ENCODE measurements around the gene BMP8A.
"Not testable (repeated sequence)": the region's sequence is repeated elsewhere in the genome, so short reads cannot be mapped to it uniquely, and the experiment has no call there.

The BMP8A gene

DNA sequence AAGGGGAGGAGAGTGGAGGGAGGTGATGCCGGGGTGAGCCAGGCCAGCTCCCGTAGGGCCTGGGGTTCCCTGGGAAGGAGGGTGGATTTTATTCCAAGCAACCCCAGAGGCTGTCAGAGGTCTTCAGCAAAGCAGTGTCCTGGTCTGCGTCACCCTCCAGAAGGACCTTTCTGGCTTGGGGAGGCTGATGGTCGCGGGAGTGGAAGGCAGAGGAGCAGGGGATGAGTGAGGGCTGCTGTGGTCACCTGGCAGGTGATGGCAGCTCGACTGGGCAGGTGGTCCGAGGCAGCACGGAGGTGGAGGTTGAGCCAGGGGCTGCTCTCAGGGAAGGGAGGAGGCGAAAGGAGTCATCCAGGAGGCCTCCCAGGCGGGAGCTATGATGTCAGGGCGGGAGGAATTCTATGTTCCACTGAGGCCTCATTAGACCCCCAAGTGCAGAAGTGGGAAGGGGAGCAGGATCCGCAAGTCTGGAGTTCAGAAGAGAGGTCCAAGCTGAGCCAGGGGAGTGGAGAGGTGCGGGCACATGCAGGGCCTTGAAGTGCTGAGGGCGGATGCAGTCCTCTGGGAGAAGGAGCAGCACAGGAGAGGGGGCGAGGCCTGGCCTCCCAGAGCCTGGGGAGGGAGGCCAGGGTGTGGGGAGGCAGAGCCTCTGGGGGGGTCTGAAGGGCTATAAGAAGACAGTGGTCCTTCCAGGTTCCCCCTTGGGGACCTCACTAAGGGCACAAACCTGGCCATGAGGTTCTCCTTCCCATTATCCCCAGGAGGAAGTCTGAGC lies 33.3 kb downstream of the BMP8A start:
- DNase-seq = no peak
- Mint-ChIP-seq H3K9me3 (no peaks in the 10 kb centered on the region), H3K27me3 (no peaks in the 10 kb centered on the region), H3K36me3 (ENCODE audit: low read depth) (peaks cover 48% of the 10 kb centered on the region), H3K4me1 (ENCODE audit: low read depth) (peaks cover 5% of the 10 kb centered on the region), H3K4me3 (no peak overlapping the region), H3K27ac (no peak overlapping the region)

DNA sequence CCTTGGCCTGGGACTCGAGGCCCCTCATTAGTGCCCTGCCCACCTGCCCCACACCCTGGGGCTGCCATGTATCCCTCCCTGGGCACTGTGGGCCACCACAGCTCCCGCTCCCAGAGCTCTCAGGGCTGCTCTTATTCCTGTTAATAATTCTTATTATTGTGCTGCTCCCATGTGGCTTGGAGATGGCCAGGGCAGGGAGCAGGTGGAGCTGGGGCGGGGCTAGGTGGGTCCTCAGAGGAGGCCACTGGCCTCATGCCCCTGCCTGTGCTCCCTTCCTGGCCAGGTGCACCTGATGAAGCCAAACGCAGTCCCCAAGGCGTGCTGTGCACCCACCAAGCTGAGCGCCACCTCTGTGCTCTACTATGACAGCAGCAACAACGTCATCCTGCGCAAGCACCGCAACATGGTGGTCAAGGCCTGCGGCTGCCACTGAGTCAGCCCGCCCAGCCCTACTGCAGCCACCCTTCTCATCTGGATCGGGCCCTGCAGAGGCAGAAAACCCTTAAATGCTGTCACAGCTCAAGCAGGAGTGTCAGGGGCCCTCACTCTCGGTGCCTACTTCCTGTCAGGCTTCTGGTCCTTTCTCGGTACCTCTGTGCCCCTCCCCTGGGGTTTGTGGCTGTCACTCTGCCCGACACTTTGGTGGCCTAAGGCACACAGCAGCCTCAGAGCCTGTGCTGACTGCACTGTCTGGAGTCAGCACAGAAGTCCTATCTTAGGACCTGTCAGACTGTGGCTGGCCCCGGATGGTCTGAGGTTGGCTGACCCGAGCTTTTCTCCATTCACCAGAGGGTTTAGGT lies 34.1 kb downstream of the BMP8A start:
- peak overlapping the region; percentile 26 for H3K27ac Mint-ChIP-seq

DNA sequence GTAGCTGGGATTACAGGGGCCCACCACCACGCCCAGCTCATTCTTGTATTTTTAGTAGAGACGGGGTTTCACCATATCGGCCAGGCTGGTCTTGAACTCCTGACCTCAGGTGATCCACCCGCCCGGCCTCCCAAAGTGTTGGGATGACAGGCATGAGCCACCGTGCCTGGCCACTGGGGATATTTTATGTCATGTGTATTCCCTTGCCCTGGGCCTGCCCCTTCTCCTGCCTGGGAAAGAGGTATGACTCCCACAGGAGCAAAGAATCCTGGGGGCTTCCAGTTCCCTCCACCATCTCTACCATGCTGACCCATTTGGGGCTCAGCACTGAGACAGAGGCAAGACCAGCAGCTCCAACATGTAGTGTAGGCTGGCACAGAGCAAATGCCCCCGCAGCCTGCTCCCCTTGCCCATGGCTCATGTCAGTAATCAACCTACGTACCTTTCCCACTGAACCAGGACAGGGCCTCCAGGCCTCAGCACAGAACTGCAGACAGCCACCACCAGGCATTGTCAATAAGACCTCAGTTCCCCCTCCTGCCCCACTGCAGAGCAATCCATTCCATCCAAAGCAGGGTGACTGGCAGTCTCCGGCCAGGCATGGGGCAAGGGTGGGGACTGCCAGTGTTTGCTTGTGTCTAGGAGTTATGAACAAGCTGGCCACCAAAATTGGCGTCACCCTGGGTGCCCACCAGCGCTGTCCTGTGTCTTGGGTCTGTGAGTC lies 35.2 kb downstream of the BMP8A start:
- Mint-ChIP-seq H3K4me1 (ENCODE audit: low read depth) (peaks cover 5% of the 10 kb centered on the region), H3K4me3 (no peak overlapping the region), H3K36me3 (ENCODE audit: low read depth) (peaks cover 64% of the 10 kb centered on the region), H3K27me3 (no peaks in the 10 kb centered on the region), H3K27ac (no peak overlapping the region), H3K9me3 (no peaks in the 10 kb centered on the region)
- DNase-seq = no peak

More for the DNA sequence above, 34.1 kb downstream of the BMP8A start:
- peaks cover 5% of the 10 kb centered on the region for H3K4me1 Mint-ChIP-seq (ENCODE audit: low read depth)
- H3K4me3 Mint-ChIP-seq = no peak overlapping the region
- H3K27me3 Mint-ChIP-seq = no peaks in the 10 kb centered on the region
- no peak for DNase-seq
- H3K9me3 Mint-ChIP-seq = no peaks in the 10 kb centered on the region
- peaks cover 56% of the 10 kb centered on the region for H3K36me3 Mint-ChIP-seq (ENCODE audit: low read depth)

GRCh38 chr1:39527190-39527579 lies 35.7 kb downstream of the BMP8A start:
- H3K27me3 Mint-ChIP-seq; H3K4me3 Mint-ChIP-seq; H3K27ac Mint-ChIP-seq; H3K9me3 Mint-ChIP-seq; DNase-seq; H3K4me1 Mint-ChIP-seq (ENCODE audit: low read depth): not testable (repeated sequence)
- peaks cover 69% of the 10 kb centered on the region for H3K36me3 Mint-ChIP-seq (ENCODE audit: low read depth)

GRCh38 chr1:39528082-39528481 lies 36.6 kb downstream of the BMP8A start:
- Mint-ChIP-seq H3K9me3 (no peaks in the 10 kb centered on the region), H3K4me1 (ENCODE audit: low read depth) (peaks cover 5% of the 10 kb centered on the region), H3K27me3 (no peaks in the 10 kb centered on the region), H3K36me3 (ENCODE audit: low read depth) (peaks cover 71% of the 10 kb centered on the region), H3K4me3 (no peak overlapping the region), H3K27ac (no peak overlapping the region)
- DNase-seq = no peak

GRCh38 chr1:39529901-39530535 lies 38.6 kb downstream of the BMP8A start:
- Mint-ChIP-seq H3K27me3 (no peaks in the 10 kb centered on the region), H3K9me3 (no peaks in the 10 kb centered on the region), H3K27ac (no peak overlapping the region), H3K4me3 (no peak overlapping the region), H3K4me1 (ENCODE audit: low read depth) (peaks cover 5% of the 10 kb centered on the region), H3K36me3 (ENCODE audit: low read depth) (peaks cover 71% of the 10 kb centered on the region)
- no peak for DNase-seq

DNA sequence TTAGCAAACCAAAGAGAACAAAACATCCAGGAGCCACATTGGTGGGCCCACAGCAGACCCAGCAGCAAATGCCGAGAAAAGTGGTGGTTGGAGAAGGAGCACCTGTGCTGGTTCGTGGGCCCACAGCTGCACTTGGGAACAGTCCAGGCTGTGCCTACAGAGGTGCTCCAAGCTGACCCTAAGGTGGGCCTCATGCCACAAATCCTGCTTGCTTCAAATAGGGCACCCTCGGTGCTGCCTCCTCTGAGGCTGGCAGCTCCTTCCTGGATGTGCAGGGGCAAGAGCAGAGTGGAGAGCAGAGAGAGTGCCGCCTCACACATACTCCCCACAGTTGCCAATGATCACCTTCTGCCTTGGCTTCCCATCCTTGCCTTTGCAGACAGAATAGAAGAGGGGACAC lies 40.1 kb downstream of the BMP8A start:
- H3K27ac Mint-ChIP-seq = no peak overlapping the region
- no peak for DNase-seq
- H3K27me3 Mint-ChIP-seq = no peaks in the 10 kb centered on the region

DNA sequence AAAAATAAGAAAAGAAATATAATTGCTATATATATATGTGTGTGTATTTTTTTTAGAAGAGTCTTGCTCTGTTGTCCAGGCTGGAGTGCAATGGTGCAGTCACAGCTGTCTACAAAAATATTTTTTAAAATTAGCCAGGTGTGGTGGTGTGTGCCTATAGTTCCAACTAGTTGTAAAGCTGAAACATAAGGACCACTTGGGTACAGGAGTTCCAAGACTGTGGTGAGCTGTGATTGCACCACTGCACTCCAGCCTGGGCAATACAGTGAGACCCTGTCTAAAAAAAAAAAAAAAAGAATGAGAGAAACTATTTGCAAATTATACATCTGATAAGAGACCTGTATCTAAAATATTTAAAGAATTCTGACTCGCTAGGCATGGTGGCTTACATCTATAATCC lies 42.0 kb downstream of the BMP8A start:
- Mint-ChIP-seq H3K9me3 (no peaks in the 10 kb centered on the region), H3K4me3 (no peak overlapping the region), H3K4me1 (ENCODE audit: low read depth) (no peaks in the 10 kb centered on the region), H3K36me3 (ENCODE audit: low read depth) (peaks cover 73% of the 10 kb centered on the region), H3K27me3 (no peaks in the 10 kb centered on the region), H3K27ac (no peak overlapping the region)
- no peak for DNase-seq

More for the DNA sequence above, 40.1 kb downstream of the BMP8A start:
- Mint-ChIP-seq H3K4me1 (ENCODE audit: low read depth) (no peaks in the 10 kb centered on the region), H3K36me3 (ENCODE audit: low read depth) (peaks cover 79% of the 10 kb centered on the region), H3K4me3 (no peak overlapping the region), H3K9me3 (no peaks in the 10 kb centered on the region)

GRCh38 chr1:39538531-39539251 lies 47.3 kb downstream of the BMP8A start:
- DNase-seq = no peak
- Mint-ChIP-seq H3K4me3 (no peak overlapping the region), H3K36me3 (ENCODE audit: low read depth) (peaks cover 80% of the 10 kb centered on the region), H3K9me3 (no peaks in the 10 kb centered on the region), H3K4me1 (ENCODE audit: low read depth) (no peaks in the 10 kb centered on the region), H3K27ac (no peak overlapping the region), H3K27me3 (no peaks in the 10 kb centered on the region)

GRCh38 chr1:39539252-39539790 lies 47.9 kb downstream of the BMP8A start:
- Mint-ChIP-seq H3K27ac (no peak overlapping the region), H3K36me3 (ENCODE audit: low read depth) (peaks cover 78% of the 10 kb centered on the region), H3K4me1 (ENCODE audit: low read depth) (no peaks in the 10 kb centered on the region), H3K27me3 (no peaks in the 10 kb centered on the region), H3K9me3 (no peaks in the 10 kb centered on the region), H3K4me3 (no peak overlapping the region)
- DNase-seq = peak; percentile 47

DNA sequence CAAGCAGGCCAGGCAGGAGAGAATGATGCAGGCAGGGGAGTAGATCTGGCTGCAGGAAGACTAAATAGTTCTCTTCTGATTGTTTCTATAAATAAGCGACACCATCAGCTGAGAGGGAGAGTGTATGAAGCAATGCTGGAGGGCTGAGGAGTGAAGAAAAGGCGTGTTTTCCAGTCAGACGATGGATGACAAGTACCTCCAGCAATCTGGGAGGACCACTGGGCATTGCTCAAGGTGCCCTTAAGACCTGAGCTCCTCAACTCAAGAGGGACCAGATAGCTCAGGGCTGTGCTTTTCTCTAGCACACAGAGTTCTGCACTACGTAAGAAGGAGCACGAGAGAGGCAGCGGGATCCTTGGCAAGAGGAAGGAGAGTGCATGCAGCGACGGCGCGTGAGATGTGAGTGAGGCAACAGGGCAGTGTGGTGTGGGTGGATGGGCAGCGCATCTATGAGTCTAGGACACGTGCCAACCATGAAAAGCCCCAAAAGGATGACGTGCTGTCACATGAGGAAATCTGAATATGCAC lies 49.1 kb downstream of the BMP8A start:
- Mint-ChIP-seq H3K27ac (no peak overlapping the region), H3K4me3 (no peak overlapping the region), H3K27me3 (no peaks in the 10 kb centered on the region), H3K4me1 (ENCODE audit: low read depth) (no peaks in the 10 kb centered on the region), H3K9me3 (no peaks in the 10 kb centered on the region), H3K36me3 (ENCODE audit: low read depth) (peaks cover 80% of the 10 kb centered on the region)
- DNase-seq = no peak

DNA sequence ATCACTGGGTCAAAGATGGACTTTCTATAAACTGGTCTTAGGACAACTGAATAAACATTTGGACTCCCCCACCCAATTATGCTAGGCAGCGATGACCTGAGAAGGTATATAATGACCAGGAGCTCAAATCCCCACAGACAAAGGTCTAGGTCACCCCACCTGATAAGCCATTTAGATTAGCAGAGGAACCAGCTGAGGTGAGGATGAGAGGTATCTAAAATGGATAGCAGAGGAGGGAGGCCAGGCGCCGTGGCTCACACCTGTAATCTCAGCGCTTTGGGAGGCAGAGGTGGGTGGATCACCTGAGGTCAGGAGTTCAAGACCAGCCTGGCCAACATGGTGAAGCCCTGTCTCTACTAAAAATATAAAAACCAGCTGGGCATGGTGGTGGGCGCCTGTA lies 51.5 kb downstream of the BMP8A start:
- Mint-ChIP-seq H3K27me3 (no peaks in the 10 kb centered on the region), H3K9me3 (no peaks in the 10 kb centered on the region), H3K4me1 (ENCODE audit: low read depth) (no peaks in the 10 kb centered on the region), H3K27ac (no peak overlapping the region), H3K36me3 (ENCODE audit: low read depth) (peaks cover 87% of the 10 kb centered on the region), H3K4me3 (no peak overlapping the region)
- no peak for DNase-seq

GRCh38 chr1:39544327-39544726 lies 52.9 kb downstream of the BMP8A start:
- no peaks in the 10 kb centered on the region for H3K4me1 Mint-ChIP-seq (ENCODE audit: low read depth)
- peaks cover 88% of the 10 kb centered on the region for H3K36me3 Mint-ChIP-seq (ENCODE audit: low read depth)
- H3K27me3 Mint-ChIP-seq = no peaks in the 10 kb centered on the region
- DNase-seq = no peak
- no peaks in the 10 kb centered on the region for H3K9me3 Mint-ChIP-seq
- no peak overlapping the region for H3K4me3 Mint-ChIP-seq
- no peak overlapping the region for H3K27ac Mint-ChIP-seq

Data from activated T-cell treated with anti-CD3 and anti-CD28 coated beads, Interleukin-2, amount 50 U/mL, for 24 hours (primary cell).